Upper lobe of left lung (tissue), 6 donors: ENCODE measurements around the gene CTSZ. TPM values are rescaled to one million over a fixed set of nuclear protein-coding genes. Genes with fewer than 3 reads are reported as not detected.

ENCODE experiments used
- ATAC-seq, 2 donors: fragments of 200-7000 bp; cut with Tn5 transposase; one replicate each; pipeline ENCODE4 v1.9.1; 2022; ENCODE audit warnings: mild to moderate bottlenecking in 2 of 2, moderate library complexity in 2 of 2; ENCODE audit not compliant: low FRiP score in 2 of 2
- DNase-seq, 2 donors: peaks; one replicate each; pipeline ENCODE4 v3.0.0-alpha.2; 2019 to 2020
- H3K27ac ChIP-seq, 4 donors: fragments of 200-600 bp; sonication (generic); one replicate each; pipeline ENCODE4 v1.5.1; 2016 to 2019
- H3K27me3 ChIP-seq, 4 donors: fragments of 200-600 bp; sonication (generic); one replicate each; pipeline ENCODE4 v1.5.1; 2017 to 2019
- H3K36me3 ChIP-seq, 4 donors: fragments of 200-600 bp; sonication (generic); one replicate each; pipeline ENCODE4 v1.5.1; 2016 to 2019
- H3K4me1 ChIP-seq, 4 donors: fragments of 200-600 bp; sonication (generic); one replicate each; pipeline ENCODE4 v1.5.1; 2018 to 2019
- H3K4me3 ChIP-seq, 4 donors: fragments of 200-600 bp; sonication (generic); one replicate each; pipeline ENCODE4 v1.5.1; 2017 to 2019; ENCODE audit warnings: mild to moderate bottlenecking in 2 of 4, moderate library complexity in 1 of 4
- H3K9me3 ChIP-seq, 4 donors: fragments of 200-600 bp; sonication (generic); one replicate each; pipeline ENCODE4 v1.5.1; 2018 to 2019
- EP300 ChIP-seq, 4 donors: sonication (generic); formaldehyde crosslinking; IDR thresholded peaks; one replicate each; pipeline ENCODE4 v1.5.1; 2017; ENCODE audit warnings: antibody characterized with exemption in 4 of 4, control low read depth in 2 of 4
- POLR2A ChIP-seq, 4 donors: fragments of 450-650 bp; IDR thresholded peaks; one replicate each; pipeline ENCODE4 v1.5.1; 2016 to 2017; ENCODE audit warnings: antibody characterized with exemption in 4 of 4, mild to moderate bottlenecking in 2 of 4
- POLR2AphosphoS5 ChIP-seq, 2 donors: sonication (generic); formaldehyde crosslinking; IDR thresholded peaks; one replicate each; pipeline ENCODE4 v1.5.1; 2017; ENCODE audit warnings: antibody characterized with exemption in 2 of 2
- WGBS, 2 donors: methylation state at CpG; one replicate each; pipeline ENCODE4 v1.1.5; 2017 to 2018; 5-methylcytosine and 5-hydroxymethylcytosine counted together
- total RNA-seq, 6 donors: library from RNA; depleted of rRNA in 4 of 6; stranded (reverse); fragments of >200 nt in 4 of 6; gene quantifications; one replicate each; pipeline versions ENCODE4 v1.1.0 to v1.2.1, GENCODE V29; 2016 to 2021
- TF ChIP-seq, protein P1 (sequence below), 6 experiments: fragments of 450-650 bp in 4 of 6; fragments of 200-600 bp in 2 of 6; sonication (generic) in 2 of 6; IDR thresholded peaks; one replicate each; pipeline ENCODE4 v1.5.1; 2016 to 2019; ENCODE audit warnings: antibody characterized with exemption in 6 of 6
- donor health status: DM: no; HTN: no; CAD: no; lungs with moderate emphysema.
- donor health status: DM: no; HTN: yes; CAD: no; lungs with severe emphysema.

Gene CTSZ
- total RNA-seq, 6 donors from 2014 or later = 196 to 503 (median 397) TPM

- TF ChIP-seq EP300 (IDR thresholded peaks at IDR 0.05) (no peak), POLR2A (IDR thresholded peaks at IDR 0.05) (no peak), POLR2AphosphoS5 (IDR thresholded peaks at IDR 0.05) (no peak)
- TF ChIP-seq, protein P1, sequence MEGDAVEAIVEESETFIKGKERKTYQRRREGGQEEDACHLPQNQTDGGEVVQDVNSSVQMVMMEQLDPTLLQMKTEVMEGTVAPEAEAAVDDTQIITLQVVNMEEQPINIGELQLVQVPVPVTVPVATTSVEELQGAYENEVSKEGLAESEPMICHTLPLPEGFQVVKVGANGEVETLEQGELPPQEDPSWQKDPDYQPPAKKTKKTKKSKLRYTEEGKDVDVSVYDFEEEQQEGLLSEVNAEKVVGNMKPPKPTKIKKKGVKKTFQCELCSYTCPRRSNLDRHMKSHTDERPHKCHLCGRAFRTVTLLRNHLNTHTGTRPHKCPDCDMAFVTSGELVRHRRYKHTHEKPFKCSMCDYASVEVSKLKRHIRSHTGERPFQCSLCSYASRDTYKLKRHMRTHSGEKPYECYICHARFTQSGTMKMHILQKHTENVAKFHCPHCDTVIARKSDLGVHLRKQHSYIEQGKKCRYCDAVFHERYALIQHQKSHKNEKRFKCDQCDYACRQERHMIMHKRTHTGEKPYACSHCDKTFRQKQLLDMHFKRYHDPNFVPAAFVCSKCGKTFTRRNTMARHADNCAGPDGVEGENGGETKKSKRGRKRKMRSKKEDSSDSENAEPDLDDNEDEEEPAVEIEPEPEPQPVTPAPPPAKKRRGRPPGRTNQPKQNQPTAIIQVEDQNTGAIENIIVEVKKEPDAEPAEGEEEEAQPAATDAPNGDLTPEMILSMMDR (IDR thresholded peaks at IDR 0.05) = no peak
- 85% methylated on average over 9 to 10 of the region's 10 CpGs for WGBS, 2 donors
- ATAC-seq = no peak
These were observed 61.0 kb downstream of the CTSZ start for GRCh38 chr20:58945965-58946631.

More at GRCh38 chr20:58945965-58946631, 61.0 kb downstream of the CTSZ start:
- no peak for DNase-seq
- Histone ChIP-seq H3K27me3 (no peaks in the 10 kb centered on the region), H3K27ac (no peak overlapping the region), H3K4me1 (peaks cover 0 to 3% (median 0%) of the 10 kb centered on the region in 4 donors), H3K4me3 (no peak overlapping the region), H3K36me3 (no peaks in the 10 kb centered on the region), H3K9me3 (no peaks in the 10 kb centered on the region)

Other genes starting within 250 kb of the CTSZ start
- gene GNAS-AS1, start 156.4 kb downstream of the CTSZ start, total RNA-seq = 1 to 10 TPM in 1 of 6 donors, under 1 TPM in 4, not detected in 1; 0.30 to 2.1 (median 0.54) TPM
- gene GNAS, start 154.5 kb downstream of the CTSZ start, total RNA-seq = 100 to 1,000 TPM; 520 to 910 (median 811) TPM
- gene NELFCD, start 26.0 kb downstream of the CTSZ start, total RNA-seq = 10 to 100 TPM; 42.3 to 99.5 (median 48.7) TPM
- gene TUBB1, start 12.2 kb upstream of the CTSZ start, total RNA-seq = 1 to 10 TPM; 1.5 to 9.3 (median 2.6) TPM
- gene ATP5F1E, start 25.1 kb upstream of the CTSZ start, total RNA-seq = 10 to 100 TPM; 18.9 to 75.0 (median 32.3) TPM
- gene PRELID3B, start 35.5 kb upstream of the CTSZ start, total RNA-seq = 10 to 100 TPM in 5 of 6 donors, 1 to 10 TPM in 1; 5.2 to 77.1 (median 46.0) TPM
- gene ZNF831, start 156.6 kb upstream of the CTSZ start, total RNA-seq = 1 to 10 TPM in 5 of 6 donors, under 1 TPM in 1; 0.98 to 6.2 (median 2.8) TPM